HTR-8/SVneo (cell line): ENCODE data around the gene TP53I3.
"Not testable (repeated sequence)": the region's sequence is repeated elsewhere in the genome, so short reads cannot be mapped to it uniquely, and the experiment has no call there.

Experiments used
- DNase-seq: peaks from one replicate; pipeline ENCODE4 v3.0.0; 2011; ENCODE audit warnings: low spot score, mixed read lengths; ENCODE audit not compliant: insufficient read length
- FAIRE-seq: peaks from 2 replicates; lab custom pipeline; 2011; peaks lifted over from hg19 to GRCh38; lab: Jason Lieb, UNC

TP53I3 gene

GRCh38 chr2:24058564-24059271, 25.9 kb downstream of the TP53I3 start:
- no peak for FAIRE-seq
- no peak for DNase-seq

- no peak for FAIRE-seq
Measured at GRCh38 chr2:24055750-24056149, 28.9 kb downstream of the TP53I3 start.

DNA sequence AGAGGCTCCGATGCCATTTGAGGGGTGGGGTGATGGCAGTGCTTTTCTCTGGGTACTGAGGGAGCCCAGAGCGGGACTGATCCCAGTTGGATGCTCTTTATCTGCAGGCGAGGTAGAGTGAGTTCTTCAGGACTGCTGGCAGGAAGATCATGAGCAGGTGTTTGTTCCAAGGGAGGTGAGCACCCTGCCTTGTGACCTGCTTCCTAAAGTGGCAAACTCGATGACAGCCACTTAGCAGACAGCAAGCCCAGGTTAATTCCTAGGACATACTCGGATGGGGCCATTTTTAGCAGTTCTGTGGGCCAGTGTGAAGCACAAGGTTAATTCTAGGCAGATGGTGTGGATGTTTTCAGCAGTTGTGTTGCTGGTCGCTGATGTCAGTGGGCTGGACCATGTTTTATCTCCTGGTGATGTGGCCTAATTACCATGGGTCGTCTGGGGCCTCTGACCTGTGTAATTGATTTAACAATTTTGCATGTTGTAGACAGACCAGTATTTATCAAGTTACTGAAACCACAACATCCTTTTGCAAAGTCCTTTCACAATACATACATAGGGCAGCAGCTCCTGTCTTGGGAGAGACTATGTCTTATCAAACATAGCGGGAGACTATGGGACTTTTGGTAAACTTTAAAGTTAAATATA, 30.1 kb downstream of the TP53I3 start:
- DNase-seq (no peak), FAIRE-seq (no peak)

More at GRCh38 chr2:24055750-24056149, 28.9 kb downstream of the TP53I3 start:
- no peak for DNase-seq

GRCh38 chr2:24052951-24053350, 31.7 kb downstream of the TP53I3 start:
- no peak for FAIRE-seq
- DNase-seq = no peak

DNA sequence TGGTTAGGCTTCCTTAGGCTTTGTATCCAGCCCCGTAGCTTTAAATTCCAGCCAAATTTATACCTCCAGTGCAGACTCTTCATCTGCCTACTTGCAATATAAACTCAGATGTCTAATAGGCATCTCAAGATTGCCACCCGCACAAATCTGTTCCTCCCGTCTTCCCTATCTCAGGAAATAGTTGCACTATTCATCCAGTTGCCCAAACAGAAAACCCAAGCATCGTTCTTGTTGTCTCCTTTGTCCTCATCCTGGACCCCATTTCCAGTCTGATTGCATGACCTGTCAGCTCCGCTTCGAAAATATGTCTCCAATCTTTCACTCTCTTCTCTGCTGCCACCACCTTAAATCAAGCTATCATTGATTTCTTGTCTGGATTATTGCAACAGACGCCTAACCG, 32.8 kb downstream of the TP53I3 start:
- DNase-seq (no peak), FAIRE-seq (no peak)

- no peak for FAIRE-seq
Measured at GRCh38 chr2:24050041-24050979, 34.3 kb downstream of the TP53I3 start.

GRCh38 chr2:24049485-24050021, 35.1 kb downstream of the TP53I3 start, which contains the start of gene FKBP1B:
Gene FKBP1B (plus strand): TSS chr2:24049741. CDS start chr2:24049850, 109 bp downstream.
- FAIRE-seq (peak; percentile 64), DNase-seq (peak; percentile 81)

More at GRCh38 chr2:24050041-24050979, 34.3 kb downstream of the TP53I3 start:
- no peak for DNase-seq

DNA sequence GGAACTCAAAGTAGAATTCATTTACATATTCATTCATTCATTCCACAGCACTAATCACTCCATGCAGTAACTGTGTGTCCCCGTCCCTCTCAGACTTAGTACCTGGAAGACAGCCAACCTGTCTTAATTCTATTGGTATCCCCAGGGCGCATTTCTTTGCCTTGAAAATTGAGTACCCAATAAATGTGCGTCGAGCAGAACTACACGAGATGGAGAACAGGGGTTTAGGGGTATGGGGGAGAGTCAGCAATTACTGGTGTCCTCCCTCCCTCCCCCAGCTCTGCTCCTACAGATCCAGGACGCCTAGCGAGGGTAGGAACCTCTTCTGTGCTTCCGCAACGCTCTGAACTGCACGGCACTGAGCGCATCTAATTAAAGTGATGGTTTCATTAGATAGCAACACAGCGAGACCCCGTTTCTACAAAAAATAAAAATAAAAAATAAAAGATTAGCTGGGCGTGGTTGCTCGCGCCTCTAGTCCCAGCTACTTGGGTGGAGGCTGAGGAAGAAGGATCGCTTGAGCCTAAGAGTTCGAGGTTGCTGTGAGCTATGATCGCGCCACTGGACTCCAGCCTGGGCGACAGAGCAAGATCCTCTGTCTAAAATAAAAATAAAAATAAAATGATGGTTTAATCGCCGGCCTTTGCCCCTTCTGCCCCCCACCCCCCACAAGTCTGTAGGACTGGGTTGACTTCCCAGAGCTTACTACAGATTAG, 35.7 kb downstream of the TP53I3 start:
- FAIRE-seq (no peak), DNase-seq (no peak)

DNA sequence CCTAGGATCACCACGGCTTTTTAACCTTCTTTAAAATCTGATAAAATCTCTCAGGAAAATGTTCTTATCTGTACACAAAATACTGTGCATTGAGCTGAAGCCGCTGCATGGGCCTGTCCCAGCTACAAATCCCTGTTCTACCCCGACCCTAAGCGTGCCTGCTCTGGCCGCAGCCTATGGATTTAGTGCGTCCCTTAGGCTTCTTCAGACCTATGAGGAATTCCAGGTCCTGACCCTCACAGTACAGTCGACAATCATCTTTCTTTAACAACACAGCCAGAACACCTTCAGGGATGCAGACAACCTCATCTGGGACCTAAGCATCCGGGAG, 37.0 kb downstream of the TP53I3 start:
- no peak for DNase-seq
- FAIRE-seq = no peak

DNA sequence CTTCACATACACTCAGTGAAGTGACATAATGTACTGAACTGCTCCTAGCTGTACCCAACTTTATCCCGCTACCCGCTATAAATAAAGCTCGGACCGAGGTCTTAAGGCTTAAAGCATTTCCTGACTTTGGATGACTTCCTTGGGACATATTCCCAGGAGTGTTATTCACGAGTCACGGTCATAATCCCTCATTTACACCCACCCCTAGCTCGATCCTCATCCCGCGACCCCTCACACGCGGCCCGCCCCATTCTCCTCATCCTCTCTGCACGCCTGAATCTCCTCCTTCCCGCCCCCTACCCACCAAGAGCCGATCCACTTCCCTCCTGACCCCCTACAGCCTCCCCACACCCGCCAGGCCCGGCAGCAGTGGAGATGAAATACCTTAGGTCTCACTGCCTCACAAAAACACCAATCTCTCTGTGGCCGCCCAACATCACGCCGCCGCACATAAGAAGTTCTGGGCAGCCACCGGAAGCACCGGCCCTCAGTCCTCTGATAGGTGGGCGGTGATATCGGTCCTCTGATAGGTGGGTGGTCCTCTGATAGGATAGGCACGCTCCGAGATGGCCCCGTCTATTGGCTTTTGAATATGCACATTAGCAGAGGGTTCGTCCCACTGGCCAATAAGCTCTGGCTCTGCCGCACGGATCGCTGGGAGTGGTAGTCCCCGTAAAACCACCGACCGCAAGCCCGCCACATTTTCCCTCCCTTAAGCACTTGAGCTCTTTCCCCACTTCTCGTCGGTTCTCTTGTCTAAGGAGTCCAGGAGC, 37.5 kb downstream of the TP53I3 start, which contains the start of gene WDCP:
Gene WDCP, minus strand, starts transcription at position 462 of the 773 bp plus-strand sequence. CDS start 7,897 bp downstream, outside the sequence.
- FAIRE-seq (peak; percentile 70), DNase-seq (peak; percentile 99)

GRCh38 chr2:24046599-24046929, 38.1 kb downstream of the TP53I3 start:
- FAIRE-seq = no peak
- DNase-seq = no peak

DNA sequence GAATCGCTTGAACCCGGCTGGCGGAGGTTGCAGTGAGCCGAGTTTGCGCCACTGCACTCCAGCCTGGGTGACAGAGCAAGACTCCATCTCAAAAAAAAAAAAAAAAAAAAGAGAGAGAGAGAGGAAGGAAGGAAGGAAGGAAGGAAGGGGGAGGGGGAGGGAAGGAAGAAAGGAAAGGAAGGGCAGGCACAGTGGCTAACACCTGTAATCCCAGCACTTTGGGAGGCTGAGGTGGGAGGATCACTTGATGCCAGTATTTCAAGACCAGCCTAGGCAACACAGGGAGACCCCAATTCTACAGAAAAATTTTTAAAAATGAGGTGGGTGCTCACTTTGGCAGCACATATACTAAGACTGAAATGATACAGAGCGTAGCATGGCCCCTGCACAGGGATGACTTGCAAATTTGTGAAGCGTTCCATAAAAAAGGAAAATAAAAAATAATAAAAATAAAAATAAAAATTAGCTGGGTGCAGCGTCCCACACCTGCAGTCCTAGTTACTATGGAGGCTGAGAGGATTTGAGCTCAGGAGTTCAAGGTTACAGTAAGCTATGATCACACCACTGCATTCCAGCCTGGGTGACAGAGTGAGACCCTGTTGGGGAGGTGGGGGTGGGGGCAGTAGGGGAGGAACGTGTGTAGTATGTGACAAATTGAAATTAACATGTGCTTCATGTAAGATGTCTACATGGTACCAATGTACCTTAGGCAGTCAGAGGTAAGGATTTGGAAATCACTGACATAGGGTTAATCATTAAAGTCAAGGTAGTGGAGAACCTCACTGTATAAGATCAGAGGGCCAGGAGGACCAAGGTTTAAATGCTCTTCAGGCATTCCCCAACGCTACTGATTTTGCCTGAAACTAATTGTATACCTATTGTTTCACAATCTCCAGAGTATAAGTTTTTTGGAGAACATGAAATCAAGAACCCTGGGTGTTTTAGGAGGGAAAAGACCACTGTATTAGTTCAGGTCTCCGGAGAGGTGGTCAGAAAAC, 38.8 kb downstream of the TP53I3 start:
- FAIRE-seq (no peak), DNase-seq (no peak)

DNA sequence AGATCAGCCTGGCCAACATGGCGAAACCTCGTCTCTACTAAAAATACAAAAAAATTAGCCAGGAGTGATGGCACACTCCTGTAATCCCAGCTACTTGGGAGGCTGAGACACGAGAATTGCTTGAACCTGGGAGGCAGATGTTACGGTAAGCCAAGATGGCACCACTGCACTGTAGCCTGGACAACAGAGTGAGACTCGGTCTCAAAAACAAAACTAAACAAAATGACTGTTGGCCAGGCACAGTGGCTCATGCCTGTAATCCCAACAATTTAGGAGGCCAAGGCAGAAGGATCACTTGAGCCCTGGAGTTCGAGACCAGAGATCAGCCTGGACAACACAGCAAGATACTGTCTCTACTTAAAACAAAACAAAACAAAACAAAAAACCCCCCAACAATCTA, 41.5 kb downstream of the TP53I3 start:
- DNase-seq, FAIRE-seq: not testable (repeated sequence)

GRCh38 chr2:24040511-24040910, 44.1 kb downstream of the TP53I3 start:
- FAIRE-seq = no peak
- DNase-seq = no peak

DNA sequence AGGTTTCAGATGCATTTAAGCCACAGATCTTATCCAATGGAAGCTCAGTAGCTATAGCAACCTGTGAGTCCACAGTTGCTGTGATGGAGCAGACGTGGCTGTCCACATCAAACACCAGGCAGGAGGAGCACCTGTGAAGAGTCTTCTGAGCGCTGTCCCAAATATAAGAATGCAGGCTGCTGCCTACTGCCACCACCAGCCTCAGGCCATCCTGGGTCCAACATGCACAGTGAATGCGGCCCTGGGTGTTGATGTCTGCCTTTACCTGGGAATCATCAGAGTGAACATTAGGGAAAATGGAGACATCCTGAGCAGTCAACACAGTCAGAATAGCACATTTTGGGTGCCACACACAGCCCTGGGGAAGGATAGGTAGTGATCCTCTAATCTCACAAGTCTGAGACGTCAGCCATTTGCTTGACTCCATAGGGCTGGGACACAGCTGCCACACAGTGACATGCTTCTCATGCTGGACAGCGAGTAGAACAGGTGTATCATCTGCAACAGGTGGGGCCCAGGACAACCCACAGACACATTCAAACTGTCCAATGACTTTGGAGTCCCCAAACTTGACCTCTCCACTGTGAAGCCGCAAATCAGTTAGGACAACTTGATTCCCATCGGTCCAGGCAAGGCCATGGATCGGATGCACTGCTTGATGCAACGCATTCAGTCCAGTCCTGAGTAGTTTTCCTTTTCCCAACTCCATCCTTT, 45.7 kb downstream of the TP53I3 start:
- no peak for FAIRE-seq

More for the DNA sequence above, 45.7 kb downstream of the TP53I3 start:
- DNase-seq = no peak
